HK-2 (cell line): ENCODE results near the gene DZIP1L.
"Not testable (repeated sequence)": the region's sequence is repeated elsewhere in the genome, so short reads cannot be mapped to it uniquely, and the experiment has no call there.

Source experiments
- DNase-seq: peaks from one replicate; pipeline ENCODE4 v3.0.0-alpha.2; 2018; ENCODE audit not compliant: unreplicated experiment

DZIP1L gene

GRCh38 chr3:138114988-138115971 is at the start of gene DZIP1L:
Gene DZIP1L (minus strand): TSS chr3:138115608. CDS start chr3:138103971, 11,637 bp downstream.
- DNase-seq, result peak; percentile 88

- no peak for DNase-seq
Observed at GRCh38 chr3:138165061-138165460, 49.7 kb upstream of the DZIP1L start.

- DNase-seq, result no peak
Observed at GRCh38 chr3:138157743-138158142, 42.3 kb upstream of the DZIP1L start.

GRCh38 chr3:138154534-138154933 is 39.1 kb upstream of the DZIP1L start:
- DNase-seq, result no peak

GRCh38 chr3:138148503-138148902 is 33.1 kb upstream of the DZIP1L start:
- DNase-seq, result no peak

GRCh38 chr3:138142181-138142580 is 26.8 kb upstream of the DZIP1L start:
- not testable (repeated sequence) for DNase-seq

- DNase-seq, result no peak
Observed at GRCh38 chr3:138140940-138141339, 25.5 kb upstream of the DZIP1L start.

GRCh38 chr3:138139691-138140090 is 24.3 kb upstream of the DZIP1L start:
- no peak for DNase-seq

GRCh38 chr3:138137861-138138260 is 22.5 kb upstream of the DZIP1L start:
- DNase-seq, result no peak

- no peak for DNase-seq
Observed at GRCh38 chr3:138136201-138136600, 20.8 kb upstream of the DZIP1L start.

GRCh38 chr3:138135833-138136194 is 20.4 kb upstream of the DZIP1L start:
- DNase-seq, result no peak

GRCh38 chr3:138135146-138135832 is 19.9 kb upstream of the DZIP1L start:
- DNase-seq, result no peak

- DNase-seq, result no peak
Observed at GRCh38 chr3:138132239-138132638, 16.8 kb upstream of the DZIP1L start, which contains the start of gene A4GNT. Gene A4GNT (minus strand): TSS chr3:138132390. CDS start chr3:138131256, 1,134 bp downstream.

GRCh38 chr3:138127636-138128365 is 12.4 kb upstream of the DZIP1L start:
- DNase-seq, result no peak

- DNase-seq, result no peak
Observed at GRCh38 chr3:138125548-138126221, 10.3 kb upstream of the DZIP1L start.

- no peak for DNase-seq
Observed at GRCh38 chr3:138124706-138125355, 9.4 kb upstream of the DZIP1L start.

- DNase-seq, result no peak
Observed at GRCh38 chr3:138124188-138124587, 8.8 kb upstream of the DZIP1L start.

- no peak for DNase-seq
Observed at GRCh38 chr3:138119423-138119766, 4.0 kb upstream of the DZIP1L start.

GRCh38 chr3:138118612-138119422 is 3.4 kb upstream of the DZIP1L start:
- peak; percentile 80 for DNase-seq

GRCh38 chr3:138114431-138114918 is 933 bp downstream of the DZIP1L start:
- peak; percentile 53 for DNase-seq
